NCI-H146 treated with DMSO at 0.1 percent for 48 hours (cell line): ENCODE results near the gene MAP6.

ENCODE experiments used
- DNase-seq: peaks from one replicate; lab custom pipeline; 2025; ENCODE audit not compliant: unreplicated experiment; lab: John Stamatoyannopoulos, UW

Gene MAP6

GRCh38 chr11:75554258-75555022 is 114.4 kb downstream of the MAP6 start:
- DNase-seq: no peak

- DNase-seq: no peak
Measured at GRCh38 chr11:75553889-75554257, 115.0 kb downstream of the MAP6 start.

- no peak for DNase-seq
Measured at GRCh38 chr11:75553182-75553581, 115.7 kb downstream of the MAP6 start.

GRCh38 chr11:75549370-75549958 is 119.4 kb downstream of the MAP6 start:
- DNase-seq: no peak

GRCh38 chr11:75548595-75549272 is 120.1 kb downstream of the MAP6 start:
- no peak for DNase-seq

GRCh38 chr11:75547617-75548058 is 121.2 kb downstream of the MAP6 start:
- DNase-seq: peak; percentile 29

- DNase-seq: no peak
Measured at GRCh38 chr11:75547177-75547576, 121.7 kb downstream of the MAP6 start.

GRCh38 chr11:75543806-75544205 is 125.0 kb downstream of the MAP6 start:
- no peak for DNase-seq

GRCh38 chr11:75542088-75542438 is 126.8 kb downstream of the MAP6 start:
- DNase-seq: no peak

- DNase-seq: no peak
Measured at GRCh38 chr11:75541193-75542087, 127.4 kb downstream of the MAP6 start.

GRCh38 chr11:75539459-75540334 is 129.1 kb downstream of the MAP6 start:
- DNase-seq: no peak

GRCh38 chr11:75538150-75538942 is 130.5 kb downstream of the MAP6 start:
- DNase-seq: no peak

- DNase-seq: no peak
Measured at GRCh38 chr11:75537740-75538139, 131.1 kb downstream of the MAP6 start.
